GM21529 (cell line): ENCODE results near the gene CDH23.

Experiments used
- ATAC-seq: cut with Tn5 transposase; IDR thresholded peaks from one replicate; pipeline ENCODE4 v1.9.1; 2021; ENCODE audit not compliant: unreplicated experiment

Gene CDH23

DNA sequence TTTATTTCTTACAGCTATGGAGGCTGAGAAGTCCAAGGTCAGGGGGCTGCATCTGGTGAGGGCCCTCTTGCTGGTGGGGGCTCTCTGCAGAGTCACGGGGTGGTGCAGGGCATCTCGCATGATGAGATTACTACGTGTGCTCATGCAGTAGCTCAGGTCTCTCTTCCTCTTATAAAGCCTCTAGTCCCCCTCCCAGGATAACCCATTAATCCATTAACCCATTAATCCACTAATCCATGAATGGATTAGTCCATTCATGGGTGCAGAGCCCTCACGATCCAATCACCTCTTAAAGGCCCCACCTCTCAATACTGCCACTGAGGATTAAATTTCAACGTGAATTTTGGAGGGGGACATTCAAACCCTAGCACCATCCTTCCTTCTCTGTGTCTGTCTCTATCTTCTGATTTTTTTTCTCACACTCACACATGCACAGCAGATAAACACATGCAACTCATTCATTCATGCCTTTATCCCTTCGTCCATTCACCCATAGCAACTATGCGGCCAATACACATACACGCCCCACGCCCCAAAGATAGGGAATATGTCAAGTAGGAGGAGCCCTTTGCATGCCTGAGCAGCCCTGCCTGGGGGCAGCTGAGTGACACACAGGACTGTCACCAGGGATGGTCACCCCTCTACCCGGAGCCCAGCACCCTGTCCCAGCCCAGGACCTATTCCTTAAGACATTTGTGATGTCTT, 236.3 kb downstream of the CDH23 start:
- no peak for ATAC-seq

DNA sequence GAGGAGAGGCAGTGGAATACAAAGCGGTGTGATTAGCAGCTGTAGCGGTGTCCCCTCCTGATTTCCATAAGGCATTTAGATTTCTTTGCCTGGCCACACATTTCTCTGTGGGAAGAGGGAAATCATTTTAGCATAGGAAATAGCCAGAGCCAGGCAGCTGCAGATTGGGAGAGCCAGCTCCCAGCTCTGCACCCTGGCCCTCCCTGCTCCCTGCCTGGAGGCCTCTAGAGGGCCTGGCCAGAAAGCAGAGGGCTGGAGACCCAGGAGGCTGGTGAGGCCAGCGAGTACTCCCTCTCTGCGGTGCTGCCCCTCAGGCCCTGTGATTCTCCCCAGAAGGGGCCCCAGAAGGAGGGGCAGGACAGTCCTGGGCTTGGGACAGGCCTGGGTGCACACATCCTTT, 237.2 kb downstream of the CDH23 start:
- no peak for ATAC-seq

DNA sequence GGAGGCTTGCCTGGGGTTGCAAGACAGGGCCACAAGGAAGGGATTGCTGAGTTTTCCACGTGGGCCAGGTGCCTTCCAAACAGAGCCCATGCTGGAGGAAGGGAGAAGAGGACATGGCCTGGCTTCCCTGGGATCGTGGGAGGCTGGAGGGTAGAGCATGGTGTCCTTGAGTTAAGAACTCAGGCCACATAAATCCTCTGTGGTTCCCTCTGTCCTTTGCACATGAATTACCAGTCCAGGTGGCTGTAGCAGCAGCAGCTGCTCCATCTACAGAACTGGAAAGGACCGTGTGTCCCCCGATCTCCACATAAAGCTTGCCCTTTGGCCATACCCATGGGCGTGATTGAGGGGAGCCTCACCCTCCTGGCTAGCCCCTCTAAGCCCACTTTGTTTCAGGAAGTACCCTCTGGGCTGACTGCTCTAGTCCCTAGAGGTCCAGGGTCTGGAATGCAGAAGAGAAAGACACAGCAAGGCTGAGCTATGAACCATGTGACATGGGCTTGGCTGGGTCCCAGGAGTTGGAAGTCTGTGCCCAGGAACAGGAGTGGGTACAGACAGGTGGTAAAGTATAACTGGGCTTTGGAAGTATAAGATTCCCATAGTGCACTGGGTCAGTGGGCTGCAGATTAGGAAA, 237.9 kb downstream of the CDH23 start:
- ATAC-seq, result no peak

GRCh38 chr10:71635251-71635866, 238.6 kb downstream of the CDH23 start:
- no peak for ATAC-seq

- no peak for ATAC-seq
Observed at GRCh38 chr10:71635867-71636266, 239.1 kb downstream of the CDH23 start.

GRCh38 chr10:71636588-71636987, 239.9 kb downstream of the CDH23 start:
- no peak for ATAC-seq

DNA sequence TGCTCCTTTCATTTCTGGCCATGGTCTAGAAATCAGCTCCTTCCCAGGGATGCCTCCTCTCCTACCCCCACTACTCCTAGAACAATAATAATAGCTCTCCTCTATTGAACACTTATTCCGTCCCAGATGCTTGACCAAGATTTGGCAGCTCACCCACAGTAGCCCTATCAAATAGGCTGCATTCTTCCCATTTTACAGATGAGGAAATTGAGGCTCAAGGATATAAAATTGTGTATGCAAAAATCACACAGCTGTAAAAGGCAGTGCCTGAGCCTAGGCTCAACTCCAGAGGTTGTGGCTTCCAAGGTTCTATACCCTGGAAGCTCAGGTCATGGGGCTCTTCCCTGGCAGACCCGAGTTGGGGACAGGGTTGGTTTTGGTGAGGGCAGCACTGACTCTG, 240.6 kb downstream of the CDH23 start:
- no peak for ATAC-seq

DNA sequence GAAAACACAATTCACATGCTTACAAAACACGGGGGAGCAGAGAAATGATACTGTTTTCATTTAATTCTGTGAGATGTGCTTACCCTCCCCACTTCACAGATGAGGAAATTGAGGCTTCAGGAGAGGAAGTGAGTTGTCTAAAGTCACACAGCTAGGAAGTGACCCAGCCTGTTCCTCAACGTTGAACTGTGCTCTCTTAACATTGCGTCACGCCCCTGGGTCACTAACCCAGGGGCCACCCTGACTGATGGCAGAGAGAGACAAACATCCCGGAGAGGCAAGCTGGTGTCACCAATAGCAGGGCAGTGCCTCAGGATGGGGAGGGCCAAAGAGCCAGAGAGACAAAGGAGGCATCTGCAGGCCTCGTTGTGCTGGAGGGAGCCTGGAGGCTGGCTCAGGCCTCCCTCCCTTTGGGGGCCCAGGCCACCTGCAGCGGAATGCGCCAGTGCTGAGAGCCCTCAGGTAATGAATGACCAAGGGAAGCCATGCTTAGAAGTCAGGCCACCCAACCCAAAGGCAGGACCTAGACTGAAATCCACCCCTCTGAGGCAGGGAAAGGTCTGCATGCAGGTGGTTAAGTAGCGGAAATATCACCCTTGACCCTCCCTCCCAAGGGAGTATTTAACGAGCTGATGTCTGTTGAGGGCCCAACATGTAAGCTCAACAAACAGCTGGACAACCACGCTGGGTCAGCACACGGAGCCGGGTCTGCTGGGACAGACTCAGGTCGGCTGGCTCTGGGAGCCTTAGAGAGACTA, 241.5 kb downstream of the CDH23 start:
- no peak for ATAC-seq

DNA sequence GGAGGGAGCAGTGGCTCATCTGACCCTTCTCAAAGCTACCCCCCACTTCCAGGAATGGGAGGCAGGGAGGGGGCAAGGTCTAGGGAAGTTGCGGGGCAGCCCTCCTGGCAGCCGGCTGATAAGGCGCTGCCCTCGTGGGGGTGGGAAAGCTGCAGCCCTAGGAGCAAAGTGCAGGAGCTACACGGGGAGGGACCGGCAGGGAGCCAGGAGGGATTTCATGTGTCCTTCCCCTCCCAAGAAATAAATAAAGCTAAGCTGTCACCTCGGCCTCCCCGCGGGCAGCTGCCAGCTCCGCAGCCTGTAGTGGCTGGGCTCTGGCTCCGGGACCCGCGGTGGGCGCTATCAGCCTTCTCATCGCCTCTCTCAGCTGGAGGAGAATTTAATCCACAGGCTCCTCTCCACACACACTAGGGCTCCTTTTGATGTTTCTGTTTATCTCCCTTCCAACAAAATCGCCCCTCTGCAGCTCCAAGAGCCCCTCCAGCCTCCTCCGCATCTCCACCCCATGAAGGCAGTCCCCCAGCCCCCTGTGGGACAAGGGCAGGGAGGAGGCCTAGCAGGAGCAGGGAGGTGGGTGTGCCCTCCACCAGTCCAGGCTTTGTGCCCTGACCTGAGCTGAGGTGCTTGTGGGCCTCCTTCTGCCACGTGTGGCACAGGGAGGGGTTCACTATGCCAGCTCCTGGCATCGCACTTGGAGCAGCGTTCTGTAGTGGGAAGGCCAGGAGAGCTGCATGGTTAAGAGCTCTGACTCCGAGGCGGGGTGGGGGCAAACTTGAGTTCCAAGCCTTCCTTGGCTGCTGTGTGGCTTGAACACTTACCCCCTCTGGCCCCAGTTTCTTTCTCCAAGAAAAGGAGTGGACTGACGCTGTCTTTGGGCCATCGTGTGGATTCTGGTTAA, 242.4 kb downstream of the CDH23 start:
- ATAC-seq, result no peak

DNA sequence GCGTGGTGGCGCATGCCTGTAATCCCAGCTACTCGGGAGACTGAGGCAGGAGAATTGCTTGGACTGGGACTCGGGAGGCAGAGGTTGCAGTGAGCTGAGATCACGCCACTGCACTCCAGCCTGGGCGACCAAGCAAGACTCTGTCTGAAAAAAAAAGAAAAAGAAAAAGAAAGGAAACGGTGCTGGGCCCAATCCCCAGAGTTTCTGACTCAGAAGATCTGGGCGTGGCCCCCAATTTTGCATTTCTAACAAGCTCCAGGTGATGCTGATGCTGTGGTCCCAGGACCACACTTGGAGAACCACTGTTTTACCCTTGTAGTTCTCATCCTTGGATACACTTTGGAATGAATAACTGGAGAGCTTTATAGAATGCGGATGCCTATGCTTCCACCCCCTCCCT, 243.9 kb downstream of the CDH23 start:
- ATAC-seq, result no peak

GRCh38 chr10:71641449-71641848, 244.7 kb downstream of the CDH23 start:
- no peak for ATAC-seq

DNA sequence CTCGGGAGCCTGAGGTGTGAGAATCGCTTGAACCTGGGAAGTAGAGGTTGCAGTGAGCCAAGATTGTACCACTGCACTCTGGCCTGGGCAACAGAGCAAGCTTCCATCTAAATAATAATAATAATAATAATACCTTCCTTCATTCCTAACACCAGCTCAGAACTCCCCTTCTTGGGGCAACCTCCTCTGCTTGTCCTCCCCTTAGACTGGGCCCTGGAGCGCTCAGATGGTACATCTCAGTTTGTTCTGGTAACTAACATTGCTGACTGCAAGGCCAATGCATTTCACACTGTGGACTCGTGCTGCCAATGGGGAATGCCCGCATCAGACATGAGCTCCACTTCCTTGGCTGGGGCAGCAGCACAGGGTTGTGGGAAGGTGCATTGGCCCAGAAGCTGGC, 245.3 kb downstream of the CDH23 start:
- ATAC-seq, result no peak

DNA sequence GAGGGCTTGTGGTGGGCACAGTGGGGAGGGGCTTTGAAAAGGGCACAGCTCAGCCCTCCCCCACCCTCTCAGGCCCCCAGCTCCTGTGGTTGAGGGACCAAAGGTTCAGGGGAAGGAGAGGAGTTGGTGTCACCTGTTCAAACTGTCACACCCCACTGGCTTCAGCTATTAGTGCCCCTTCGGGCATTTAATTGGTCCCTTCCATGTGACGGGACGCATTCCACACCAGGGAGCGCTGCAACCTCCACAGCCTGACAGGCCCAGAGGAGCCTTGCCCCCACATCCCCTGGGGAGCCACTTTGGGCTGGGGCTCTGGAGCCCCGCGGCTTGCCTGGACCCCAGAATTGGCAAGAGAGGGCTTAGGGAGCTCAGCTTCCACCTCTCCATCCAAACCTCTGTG, 247.2 kb downstream of the CDH23 start:
- peak; percentile 18 for ATAC-seq

GRCh38 chr10:71644307-71645180, 247.8 kb downstream of the CDH23 start:
- peak; percentile 63 for ATAC-seq

GRCh38 chr10:71645185-71645584, 248.5 kb downstream of the CDH23 start:
- no peak for ATAC-seq

- no peak for ATAC-seq
Observed at GRCh38 chr10:71646037-71646436, 249.3 kb downstream of the CDH23 start.

- no peak for ATAC-seq
Observed at GRCh38 chr10:71646592-71647292, 250.0 kb downstream of the CDH23 start.

DNA sequence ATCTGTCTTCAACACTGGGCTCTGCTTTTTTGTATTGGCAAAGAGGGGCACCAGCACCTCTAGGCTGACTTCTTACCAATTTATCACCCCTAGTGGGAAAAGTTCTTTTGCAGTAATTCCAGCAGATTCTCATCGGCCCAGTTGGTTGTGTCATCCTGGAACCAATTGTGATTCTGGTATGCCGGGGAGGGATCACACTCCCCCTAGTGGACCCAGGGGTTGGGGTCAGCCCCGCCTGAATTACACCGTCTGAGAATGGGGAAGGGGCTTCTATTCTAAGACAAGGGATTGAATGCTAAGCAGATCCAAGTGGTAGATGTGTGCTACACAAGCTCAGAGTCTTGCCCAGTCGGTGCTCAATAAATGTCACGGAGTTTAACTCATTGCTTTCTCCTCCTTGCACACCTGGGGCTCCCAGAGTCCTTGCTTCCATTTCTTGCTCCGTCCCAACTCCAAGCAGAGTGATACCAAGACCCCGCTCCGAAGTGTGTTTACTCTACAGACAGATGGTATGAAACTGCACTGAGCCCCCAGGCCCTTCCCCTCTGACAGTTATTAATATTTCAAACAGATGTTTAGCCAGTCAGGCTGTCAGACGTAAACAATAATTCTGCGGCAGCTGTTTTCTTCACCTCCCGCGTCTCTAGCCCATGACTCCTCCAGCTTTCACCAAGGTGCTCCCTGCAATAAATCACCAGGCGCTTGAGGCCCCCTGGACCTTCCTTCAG, 251.0 kb downstream of the CDH23 start:
- no peak for ATAC-seq
